Smooth muscle cell (in vitro differentiated cells): ENCODE data around the gene MORF4L1. TPM values are rescaled to one million over a fixed set of nuclear protein-coding genes. Genes with fewer than 3 reads are reported as not detected.
"Not testable (repeated sequence)": the region's sequence is repeated elsewhere in the genome, so short reads cannot be mapped to it uniquely, and the experiment has no call there.

Experiments
- DNase-seq: peaks from one replicate; lab custom pipeline; 2025; ENCODE audit not compliant: unreplicated experiment; lab: John Stamatoyannopoulos, UW
- H2AFZ ChIP-seq: fragments of 200-600 bp; sonication (generic); 2 replicates; pipeline ENCODE4 v1.6.0; 2016; ENCODE audit warnings: antibody characterized with exemption, low read depth, mild to moderate bottlenecking
- H3F3A ChIP-seq: fragments of 200-600 bp; sonication (generic); 2 replicates; pipeline ENCODE4 v1.6.0; 2017; ENCODE audit warnings: antibody characterized with exemption, low read depth
- H3K27ac ChIP-seq: fragments of 200-600 bp; sonication (generic); 2 replicates; pipeline ENCODE4 v1.5.1; 2016; ENCODE audit warnings: low read depth, mild to moderate bottlenecking
- H3K27me3 ChIP-seq: fragments of 200-600 bp; sonication (generic); 2 replicates; pipeline ENCODE4 v1.6.1; 2016; ENCODE audit warnings: low read depth, mild to moderate bottlenecking
- H3K36me3 ChIP-seq: fragments of 200-600 bp; sonication (generic); 2 replicates; pipeline ENCODE4 v1.5.1; 2016; ENCODE audit warnings: low read depth
- H3K4me1 ChIP-seq: fragments of 200-600 bp; sonication (generic); 2 replicates; pipeline ENCODE4 v1.5.1; 2016; ENCODE audit warnings: low read depth
- H3K4me2 ChIP-seq: fragments of 200-600 bp; sonication (generic); 2 replicates; pipeline ENCODE4 v1.6.0; 2016; ENCODE audit warnings: mild to moderate bottlenecking
- H3K4me3 ChIP-seq: fragments of 200-600 bp; sonication (generic); 2 replicates; pipeline ENCODE4 v1.5.1; 2016; ENCODE audit warnings: mild to moderate bottlenecking
- H3K79me2 ChIP-seq: fragments of 200-600 bp; sonication (generic); 2 replicates; pipeline ENCODE4 v1.6.0; 2016; ENCODE audit warnings: low read depth, mild to moderate bottlenecking
- H3K9ac ChIP-seq: fragments of 200-600 bp; sonication (generic); 2 replicates; pipeline ENCODE4 v1.6.0; 2016; ENCODE audit warnings: low read depth
- H3K9me3 ChIP-seq: fragments of 200-600 bp; sonication (generic); replicated peaks from 2 replicates; pipeline ENCODE4 v1.5.1; 2016; ENCODE audit warnings: low read depth
- H4K20me1 ChIP-seq: fragments of 200-600 bp; sonication (generic); 2 replicates; pipeline ENCODE4 v1.6.0; 2016; ENCODE audit warnings: low read depth
- CTCF ChIP-seq: fragments of 200-600 bp; sonication (generic); IDR thresholded peaks from 2 replicates; pipeline ENCODE4 v1.5.1; 2017; ENCODE audit warnings: borderline replicate concordance, mild to moderate bottlenecking, antibody characterized with exemption; ENCODE audit not compliant: insufficient read depth, poor library complexity, severe bottlenecking
- WGBS: methylation state at CpG from one replicate; pipeline ENCODE4 v1.1.7; 2016; ENCODE audit warnings: low lambda C conversion rate; 5-methylcytosine and 5-hydroxymethylcytosine counted together
- polyA plus RNA-seq: library from polyadenylated mRNA; unstranded; fragments of >200 nt; fragmentation: Nextera tagmentation; extraction: Ambion mirVana; gene quantifications from 2 replicates; pipeline ENCODE4 v1.2.1, GENCODE V29; 2016
- total RNA-seq: library from RNA; depleted of rRNA; stranded (reverse); fragments of >200 nt; gene quantifications from 2 replicates; pipeline ENCODE4 v1.2.3, GENCODE V29; 2014

The MORF4L1 gene
- total and polyA plus RNA-seq, 2 experiments from 2014 or later: 399 to 457 TPM

GRCh38 chr15:78873793-78874765 is 1.4 kb downstream of the MORF4L1 start:
- peaks cover 59% of the 10 kb centered on the region for H3K79me2 ChIP-seq
- H3K4me3 ChIP-seq: peak overlapping the region; percentile 85
- DNase-seq: no peak
- no peak for TF ChIP-seq CTCF
- H4K20me1 ChIP-seq: peaks cover 56% of the 10 kb centered on the region
- peak overlapping the region; percentile 100 for H3K27ac ChIP-seq
- peaks cover 39% of the 10 kb centered on the region for H3K4me1 ChIP-seq
- peaks cover 21% of the 10 kb centered on the region for H3F3A ChIP-seq
- H3K36me3 ChIP-seq: no peaks in the 10 kb centered on the region
- peak overlapping the region; percentile 100 for H3K9ac ChIP-seq
- no peaks in the 10 kb centered on the region for H3K9me3 ChIP-seq
- H3K27me3 ChIP-seq: no peaks in the 10 kb centered on the region
- H2AFZ ChIP-seq: no peak overlapping the region
- WGBS: 1% methylated on average over 38 of the region's 38 CpGs
- H3K4me2 ChIP-seq: peak overlapping the region; percentile 92

- no peak for TF ChIP-seq CTCF
- Histone ChIP-seq H3K9me3 (no peaks in the 10 kb centered on the region), H3F3A (peaks cover 26% of the 10 kb centered on the region), H3K79me2 (peaks cover 71% of the 10 kb centered on the region), H3K27me3 (no peaks in the 10 kb centered on the region), H3K9ac (peak overlapping the region; percentile 100), H3K4me1 (peaks cover 50% of the 10 kb centered on the region), H3K27ac (peak overlapping the region; percentile 100), H3K4me2 (peak overlapping the region; percentile 92), H2AFZ (no peak overlapping the region), H4K20me1 (peaks cover 69% of the 10 kb centered on the region), H3K4me3 (peak overlapping the region; percentile 85), H3K36me3 (no peaks in the 10 kb centered on the region)
- 53% methylated on average over 22 of the region's 22 CpGs for WGBS
- no peak for DNase-seq
Observed at GRCh38 chr15:78875107-78875914, 2.6 kb downstream of the MORF4L1 start.

GRCh38 chr15:78876954-78877353 is 4.3 kb downstream of the MORF4L1 start:
- peaks cover 56% of the 10 kb centered on the region for H3K4me1 ChIP-seq
- peaks cover 26% of the 10 kb centered on the region for H3F3A ChIP-seq
- H3K4me3 ChIP-seq: peak overlapping the region; percentile 85
- H3K27me3 ChIP-seq, H3K9ac ChIP-seq, H3K9me3 ChIP-seq, DNase-seq, H2AFZ ChIP-seq, H3K36me3 ChIP-seq: not testable (repeated sequence)
- peak overlapping the region; percentile 92 for H3K4me2 ChIP-seq
- peaks cover 85% of the 10 kb centered on the region for H4K20me1 ChIP-seq
- peaks cover 88% of the 10 kb centered on the region for H3K79me2 ChIP-seq
- peak overlapping the region; percentile 91 for H3K27ac ChIP-seq
- 83% methylated on average over 14 of the region's 14 CpGs for WGBS

- peaks cover 56% of the 10 kb centered on the region for H3K4me1 ChIP-seq
- H3K4me3 ChIP-seq: peak overlapping the region; percentile 25
- H2AFZ ChIP-seq: no peak overlapping the region
- peak overlapping the region; percentile 92 for H3K4me2 ChIP-seq
- H3F3A ChIP-seq: peaks cover 32% of the 10 kb centered on the region
- no peak for DNase-seq
- no peak for TF ChIP-seq CTCF
- no peaks in the 10 kb centered on the region for H3K9me3 ChIP-seq
- WGBS: 59% methylated on average over 1 of the region's 1 CpG
- peaks cover 99% of the 10 kb centered on the region for H4K20me1 ChIP-seq
- H3K27ac ChIP-seq: peak overlapping the region; percentile 91
- peak overlapping the region; percentile 43 for H3K9ac ChIP-seq
- peaks cover 11% of the 10 kb centered on the region for H3K36me3 ChIP-seq
- peaks cover 98% of the 10 kb centered on the region for H3K79me2 ChIP-seq
- H3K27me3 ChIP-seq: no peaks in the 10 kb centered on the region
Observed at GRCh38 chr15:78878356-78878755, 5.7 kb downstream of the MORF4L1 start.
